ENCODE results near the gene TBC1D9B. TPM values are rescaled to one million over a fixed set of nuclear protein-coding genes. Genes with fewer than 3 reads are reported as not detected.
A peak's percentile ranks its signal among the peaks of the same experiment; 100 is the strongest.

TBC1D9B gene
- total RNA-seq, 4 donors from 2014 or later, result 75.5 to 115 (median 94.3) TPM

GRCh38 chr5:179915406-179915935 lies 7.8 kb upstream of the TBC1D9B start:
- TF ChIP-seq POLR2A (IDR thresholded peaks at IDR 0.05), result no peak
- TF ChIP-seq, protein P1, sequence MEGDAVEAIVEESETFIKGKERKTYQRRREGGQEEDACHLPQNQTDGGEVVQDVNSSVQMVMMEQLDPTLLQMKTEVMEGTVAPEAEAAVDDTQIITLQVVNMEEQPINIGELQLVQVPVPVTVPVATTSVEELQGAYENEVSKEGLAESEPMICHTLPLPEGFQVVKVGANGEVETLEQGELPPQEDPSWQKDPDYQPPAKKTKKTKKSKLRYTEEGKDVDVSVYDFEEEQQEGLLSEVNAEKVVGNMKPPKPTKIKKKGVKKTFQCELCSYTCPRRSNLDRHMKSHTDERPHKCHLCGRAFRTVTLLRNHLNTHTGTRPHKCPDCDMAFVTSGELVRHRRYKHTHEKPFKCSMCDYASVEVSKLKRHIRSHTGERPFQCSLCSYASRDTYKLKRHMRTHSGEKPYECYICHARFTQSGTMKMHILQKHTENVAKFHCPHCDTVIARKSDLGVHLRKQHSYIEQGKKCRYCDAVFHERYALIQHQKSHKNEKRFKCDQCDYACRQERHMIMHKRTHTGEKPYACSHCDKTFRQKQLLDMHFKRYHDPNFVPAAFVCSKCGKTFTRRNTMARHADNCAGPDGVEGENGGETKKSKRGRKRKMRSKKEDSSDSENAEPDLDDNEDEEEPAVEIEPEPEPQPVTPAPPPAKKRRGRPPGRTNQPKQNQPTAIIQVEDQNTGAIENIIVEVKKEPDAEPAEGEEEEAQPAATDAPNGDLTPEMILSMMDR (IDR thresholded peaks at IDR 0.05), result no peak
- H3K4me1 ChIP-seq, result no peaks in the 10 kb centered on the region
- H3K36me3 ChIP-seq, result no peaks in the 10 kb centered on the region
- H3K4me3 ChIP-seq (replicated peaks in 1 of 3), result no peak overlapping the region
- H3K9me3 ChIP-seq, result no peaks in the 10 kb centered on the region
- DNase-seq, result no peak
- WGBS, 2 donors, result 92 to 93% methylated on average over 10 of the region's 10 CpGs
- intact Hi-C loops (cut with DNase I), result no loop called here
- H3K27me3 ChIP-seq, result no peaks in the 10 kb centered on the region
- H3K27ac ChIP-seq, result no peak overlapping the region

DNA sequence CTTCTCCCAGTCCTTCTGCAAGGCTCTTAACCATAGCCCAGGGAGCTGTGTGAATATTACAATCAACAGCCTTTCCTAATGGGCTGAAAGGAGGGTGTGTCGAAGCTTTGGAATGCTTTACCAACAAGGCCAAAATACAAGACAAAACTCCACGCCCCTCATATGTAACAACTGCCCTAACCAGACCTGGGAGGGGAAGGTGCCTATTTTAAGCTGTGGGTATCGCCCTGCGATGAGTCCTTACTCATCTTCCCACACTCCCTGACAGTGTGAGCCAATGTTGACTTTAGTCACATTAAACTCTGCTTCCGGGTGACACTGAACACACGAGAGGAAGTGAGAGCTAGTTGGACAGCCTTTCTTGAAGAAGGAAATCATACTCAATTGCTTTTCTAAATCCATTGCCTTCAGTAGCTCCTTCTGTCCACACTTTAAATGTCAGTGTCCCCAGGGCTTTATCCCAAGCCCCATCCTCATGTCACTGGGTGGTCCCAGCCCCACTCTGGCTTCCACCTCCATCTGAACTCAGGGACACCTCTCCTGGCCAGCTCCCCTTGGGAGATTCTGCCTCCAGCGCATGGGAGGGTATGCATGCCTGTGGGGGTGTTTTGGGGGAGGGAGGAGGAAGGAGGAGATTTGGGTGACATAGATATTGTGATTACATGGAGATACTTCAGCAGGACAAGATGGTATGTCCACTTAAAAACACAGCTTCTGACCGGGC lies 6.5 kb upstream of the TBC1D9B start:
- Histone ChIP-seq H3K27ac (no peak overlapping the region), H3K4me3 (replicated peaks in 1 of 3) (no peak overlapping the region), H3K4me1 (no peaks in the 10 kb centered on the region), H3K9me3 (no peaks in the 10 kb centered on the region), H3K27me3 (no peaks in the 10 kb centered on the region), H3K36me3 (no peaks in the 10 kb centered on the region)
- WGBS, 2 donors, result 69 to 71% methylated on average over 8 of the region's 8 CpGs
- DNase-seq, result no peak
- TF ChIP-seq, protein P1 (IDR thresholded peaks at IDR 0.05), result no peak
- no peak for TF ChIP-seq POLR2A (IDR thresholded peaks at IDR 0.05)
- intact Hi-C loops (cut with DNase I), result no loop called here

DNA sequence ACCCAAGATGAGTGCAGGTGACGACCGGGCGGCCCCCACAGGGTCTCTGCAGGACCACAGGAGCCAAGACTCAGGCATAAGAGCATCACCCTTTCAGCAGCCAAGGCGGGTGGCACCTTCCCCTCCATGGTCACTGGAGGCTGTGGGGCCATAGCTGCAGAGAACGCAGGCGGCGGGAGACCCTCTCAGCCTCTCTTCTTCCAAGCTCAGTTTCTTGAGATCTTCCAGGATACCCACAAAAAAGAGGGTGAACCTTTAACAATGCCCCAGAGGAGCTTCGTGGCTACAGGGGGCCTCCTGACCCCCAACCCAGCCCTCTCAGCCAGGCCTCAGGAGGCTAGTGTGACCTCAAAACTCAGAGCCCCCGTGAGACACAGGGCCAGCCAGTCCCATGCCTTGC lies 5.8 kb upstream of the TBC1D9B start:
- no peaks in the 10 kb centered on the region for H3K36me3 ChIP-seq
- H3K4me1 ChIP-seq, result peaks cover 0 to 2% of the 10 kb centered on the region in 2 donors
- TF ChIP-seq, protein P1 (IDR thresholded peaks at IDR 0.05), result no peak
- no peak for TF ChIP-seq POLR2A (IDR thresholded peaks at IDR 0.05)
- no peak overlapping the region for H3K27ac ChIP-seq
- 95% methylated on average over 8 of the region's 9 CpGs for WGBS, 2 donors
- intact Hi-C loops (cut with DNase I), result no loop called here
- no peaks in the 10 kb centered on the region for H3K9me3 ChIP-seq
- H3K27me3 ChIP-seq, result no peaks in the 10 kb centered on the region
- DNase-seq, result no peak
- no peak overlapping the region for H3K4me3 ChIP-seq (replicated peaks in 1 of 3)

DNA sequence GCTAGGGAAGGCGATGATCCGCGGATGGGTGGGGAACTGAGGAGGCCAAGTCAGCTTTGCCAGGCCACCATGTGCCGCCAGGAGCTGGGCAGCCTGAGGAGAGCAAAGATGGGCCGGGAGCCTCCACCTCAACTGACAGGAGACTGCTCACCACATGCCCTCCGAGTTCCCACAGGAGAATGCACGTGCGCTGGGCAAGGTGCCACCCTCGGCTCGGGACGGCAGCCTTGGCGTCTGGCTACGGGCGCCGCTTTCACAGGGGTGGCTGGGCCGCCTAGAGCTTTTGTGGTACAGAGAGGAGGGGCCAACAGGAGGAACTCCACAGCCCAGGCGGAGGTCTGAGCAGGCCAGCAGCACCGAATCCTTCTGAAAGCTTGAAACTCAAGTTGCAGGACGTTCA lies 5.3 kb upstream of the TBC1D9B start:
- H3K4me1 ChIP-seq, result peaks cover 4 to 8% of the 10 kb centered on the region in 2 donors
- DNase-seq, result peak; percentile 15 to 30
- H3K9me3 ChIP-seq, result no peaks in the 10 kb centered on the region
- intact Hi-C loops (cut with DNase I), result no loop called here
- H3K27ac ChIP-seq, result no peak overlapping the region
- no peak overlapping the region for H3K4me3 ChIP-seq (replicated peaks in 1 of 3)
- WGBS, 2 donors, result 81 to 88% methylated on average over 19 of the region's 19 CpGs
- no peaks in the 10 kb centered on the region for H3K27me3 ChIP-seq
- H3K36me3 ChIP-seq, result no peaks in the 10 kb centered on the region
- TF ChIP-seq, protein P1 (IDR thresholded peaks at IDR 0.05), result no peak
- no peak for TF ChIP-seq POLR2A (IDR thresholded peaks at IDR 0.05)

DNA sequence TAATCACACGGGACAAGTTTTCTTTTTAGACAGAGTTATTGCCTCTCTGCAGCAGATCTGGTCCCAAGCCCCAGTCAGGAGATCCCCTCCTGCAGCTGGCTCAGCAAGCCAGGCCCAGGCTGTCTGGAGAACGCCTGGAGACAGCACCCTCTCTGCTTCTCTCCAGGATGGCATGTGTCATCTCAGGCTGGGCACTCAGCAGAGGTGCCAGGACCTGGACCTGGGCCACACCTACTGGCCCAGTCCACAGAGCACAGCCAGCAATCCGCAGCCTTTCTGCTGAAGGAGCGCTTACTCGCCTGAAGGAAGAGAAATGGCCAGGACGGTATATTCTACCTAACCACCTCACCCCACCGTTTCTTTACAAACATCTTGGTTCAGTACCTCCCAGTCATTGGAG lies 4.7 kb upstream of the TBC1D9B start:
- no peak overlapping the region for H3K27ac ChIP-seq
- intact Hi-C loops (cut with DNase I), result no loop called here
- no peak for DNase-seq
- no peaks in the 10 kb centered on the region for H3K9me3 ChIP-seq
- H3K27me3 ChIP-seq, result no peaks in the 10 kb centered on the region
- H3K4me3 ChIP-seq (replicated peaks in 1 of 3), result no peak overlapping the region
- peaks cover 5 to 8% of the 10 kb centered on the region in 2 donors for H3K4me1 ChIP-seq
- no peaks in the 10 kb centered on the region for H3K36me3 ChIP-seq
- WGBS, 2 donors, result 78% methylated on average over 7 of the region's 7 CpGs
- TF ChIP-seq, protein P1 (IDR thresholded peaks at IDR 0.05), result no peak
- TF ChIP-seq POLR2A (IDR thresholded peaks at IDR 0.05), result no peak

Data from thyroid gland (tissue), 4 donors.